ENCODE measurements around the gene ADIPOR2.

Gene ADIPOR2

DNA sequence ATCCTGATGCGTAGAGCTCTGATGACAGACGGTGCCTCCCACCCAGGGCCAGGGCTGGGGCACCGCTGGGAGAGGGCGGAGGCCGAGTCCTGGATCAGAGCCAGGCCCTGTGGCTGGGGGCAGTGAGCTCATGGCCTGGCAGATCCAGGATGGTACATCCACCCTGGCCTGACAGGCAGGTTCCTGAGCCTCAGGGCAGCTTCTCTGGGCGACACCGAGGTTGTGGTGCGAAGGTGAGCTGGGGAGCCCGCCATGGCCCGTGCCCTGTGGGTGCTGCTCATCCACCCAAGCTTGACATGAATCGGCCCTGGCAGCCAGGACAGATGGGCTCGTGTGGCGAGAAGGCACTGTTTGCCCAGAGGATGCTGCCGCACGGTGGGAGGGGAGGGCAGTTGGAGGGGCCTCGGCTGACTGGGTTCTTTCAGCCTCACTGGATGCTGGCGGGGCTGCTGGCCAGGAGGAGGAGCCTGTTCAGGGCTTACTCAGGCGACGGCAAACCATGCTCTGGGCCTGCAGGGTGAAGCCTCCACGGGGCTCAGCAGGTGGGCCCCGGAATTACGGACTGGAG lies 146.1 kb downstream of the ADIPOR2 start:
- no peak for FAIRE-seq
- no peak for DNase-seq (ENCODE audit: extremely low spot score, insufficient read length, low read depth)

DNA sequence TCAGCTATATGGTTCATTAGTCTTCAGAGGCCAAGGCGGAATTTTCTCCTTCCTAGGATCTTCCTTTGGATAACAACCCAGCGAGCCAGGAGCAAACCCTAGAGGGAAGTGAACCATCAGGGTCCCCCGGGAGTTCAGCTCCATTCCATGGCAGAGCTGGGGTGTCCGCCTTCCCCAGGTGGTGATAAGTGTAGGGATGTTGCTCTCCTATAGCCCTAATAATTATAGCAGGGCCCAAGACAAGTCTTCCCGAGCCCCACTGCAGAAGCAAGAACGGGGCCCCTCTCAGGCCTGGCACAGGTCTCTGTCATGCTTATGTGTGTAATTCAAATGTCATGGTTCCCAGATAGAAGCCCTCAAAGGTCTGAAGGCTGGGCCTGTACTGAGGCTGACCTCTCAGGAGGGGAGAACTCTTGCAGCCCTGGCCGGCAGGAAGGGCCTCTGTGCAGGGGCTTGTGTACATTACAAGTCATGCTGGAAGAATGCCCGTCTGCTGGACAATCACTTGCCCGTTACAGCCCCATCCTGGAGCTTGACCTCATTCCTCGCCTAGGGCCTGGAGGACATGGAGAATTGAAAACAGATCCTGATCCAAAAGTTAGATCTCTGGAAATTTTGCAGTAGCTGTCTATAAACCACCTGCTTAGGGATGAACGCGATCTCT lies 146.8 kb downstream of the ADIPOR2 start:
- no peak for DNase-seq (ENCODE audit: extremely low spot score, insufficient read length, low read depth)
- FAIRE-seq = no peak

All from GM18507 (cell line).